ENCODE results near the gene LAPTM4A.

LAPTM4A gene

DNA sequence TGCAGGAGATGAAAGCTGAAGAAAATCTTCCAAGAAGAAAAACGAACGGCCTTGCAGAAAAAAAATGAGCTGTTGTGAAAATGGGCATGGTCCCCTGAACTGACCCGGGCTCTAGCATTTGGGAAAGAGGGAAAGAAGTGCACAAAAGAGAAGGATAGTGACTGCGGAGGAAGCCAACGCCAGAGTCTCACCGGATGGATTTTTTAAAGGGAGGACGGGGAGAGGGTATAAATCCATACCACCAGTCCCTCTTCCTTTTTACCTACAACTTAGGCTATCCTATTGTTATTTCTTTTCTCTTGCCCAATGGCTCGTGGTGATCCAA is 62.1 kb downstream of the LAPTM4A start:
- TF ChIP-seq EP300 (IDR thresholded peaks at IDR 0.05; ENCODE audit: borderline replicate concordance) (no peak), EGR1 (IDR thresholded peaks at IDR 0.05) (no peak), TEAD4 (IDR thresholded peaks at IDR 0.05) (no peak), CREB1 (IDR thresholded peaks at IDR 0.05; ENCODE audit: low read depth) (no peak), YY1 (IDR thresholded peaks at IDR 0.05; ENCODE audit: low read depth) (no peak), CEBPB (IDR thresholded peaks at IDR 0.05) (no peak), ZBTB7A (IDR thresholded peaks at IDR 0.05; ENCODE audit: low read depth) (no peak), TCF12 (IDR thresholded peaks at IDR 0.05; ENCODE audit: low read depth) (no peak), NFIC (IDR thresholded peaks at IDR 0.05) (no peak), RAD21 (IDR thresholded peaks at IDR 0.05; ENCODE audit: low read depth) (no peak), TAF1 (IDR thresholded peaks at IDR 0.05; ENCODE audit: low read depth) (no peak), FOXM1 (IDR thresholded peaks at IDR 0.05; ENCODE audit: borderline replicate concordance, low read depth) (no peak)
- TF ChIP-seq, protein P1, sequence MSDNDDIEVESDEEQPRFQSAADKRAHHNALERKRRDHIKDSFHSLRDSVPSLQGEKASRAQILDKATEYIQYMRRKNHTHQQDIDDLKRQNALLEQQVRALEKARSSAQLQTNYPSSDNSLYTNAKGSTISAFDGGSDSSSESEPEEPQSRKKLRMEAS (IDR thresholded peaks at IDR 0.05): no peak
- TF ChIP-seq, protein P2, sequence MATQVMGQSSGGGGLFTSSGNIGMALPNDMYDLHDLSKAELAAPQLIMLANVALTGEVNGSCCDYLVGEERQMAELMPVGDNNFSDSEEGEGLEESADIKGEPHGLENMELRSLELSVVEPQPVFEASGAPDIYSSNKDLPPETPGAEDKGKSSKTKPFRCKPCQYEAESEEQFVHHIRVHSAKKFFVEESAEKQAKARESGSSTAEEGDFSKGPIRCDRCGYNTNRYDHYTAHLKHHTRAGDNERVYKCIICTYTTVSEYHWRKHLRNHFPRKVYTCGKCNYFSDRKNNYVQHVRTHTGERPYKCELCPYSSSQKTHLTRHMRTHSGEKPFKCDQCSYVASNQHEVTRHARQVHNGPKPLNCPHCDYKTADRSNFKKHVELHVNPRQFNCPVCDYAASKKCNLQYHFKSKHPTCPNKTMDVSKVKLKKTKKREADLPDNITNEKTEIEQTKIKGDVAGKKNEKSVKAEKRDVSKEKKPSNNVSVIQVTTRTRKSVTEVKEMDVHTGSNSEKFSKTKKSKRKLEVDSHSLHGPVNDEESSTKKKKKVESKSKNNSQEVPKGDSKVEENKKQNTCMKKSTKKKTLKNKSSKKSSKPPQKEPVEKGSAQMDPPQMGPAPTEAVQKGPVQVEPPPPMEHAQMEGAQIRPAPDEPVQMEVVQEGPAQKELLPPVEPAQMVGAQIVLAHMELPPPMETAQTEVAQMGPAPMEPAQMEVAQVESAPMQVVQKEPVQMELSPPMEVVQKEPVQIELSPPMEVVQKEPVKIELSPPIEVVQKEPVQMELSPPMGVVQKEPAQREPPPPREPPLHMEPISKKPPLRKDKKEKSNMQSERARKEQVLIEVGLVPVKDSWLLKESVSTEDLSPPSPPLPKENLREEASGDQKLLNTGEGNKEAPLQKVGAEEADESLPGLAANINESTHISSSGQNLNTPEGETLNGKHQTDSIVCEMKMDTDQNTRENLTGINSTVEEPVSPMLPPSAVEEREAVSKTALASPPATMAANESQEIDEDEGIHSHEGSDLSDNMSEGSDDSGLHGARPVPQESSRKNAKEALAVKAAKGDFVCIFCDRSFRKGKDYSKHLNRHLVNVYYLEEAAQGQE (IDR thresholded peaks at IDR 0.05; ENCODE audit: low read depth): no peak
- TF ChIP-seq, protein P3, sequence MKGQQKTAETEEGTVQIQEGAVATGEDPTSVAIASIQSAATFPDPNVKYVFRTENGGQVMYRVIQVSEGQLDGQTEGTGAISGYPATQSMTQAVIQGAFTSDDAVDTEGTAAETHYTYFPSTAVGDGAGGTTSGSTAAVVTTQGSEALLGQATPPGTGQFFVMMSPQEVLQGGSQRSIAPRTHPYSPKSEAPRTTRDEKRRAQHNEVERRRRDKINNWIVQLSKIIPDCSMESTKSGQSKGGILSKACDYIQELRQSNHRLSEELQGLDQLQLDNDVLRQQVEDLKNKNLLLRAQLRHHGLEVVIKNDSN (IDR thresholded peaks at IDR 0.05): no peak

DNA sequence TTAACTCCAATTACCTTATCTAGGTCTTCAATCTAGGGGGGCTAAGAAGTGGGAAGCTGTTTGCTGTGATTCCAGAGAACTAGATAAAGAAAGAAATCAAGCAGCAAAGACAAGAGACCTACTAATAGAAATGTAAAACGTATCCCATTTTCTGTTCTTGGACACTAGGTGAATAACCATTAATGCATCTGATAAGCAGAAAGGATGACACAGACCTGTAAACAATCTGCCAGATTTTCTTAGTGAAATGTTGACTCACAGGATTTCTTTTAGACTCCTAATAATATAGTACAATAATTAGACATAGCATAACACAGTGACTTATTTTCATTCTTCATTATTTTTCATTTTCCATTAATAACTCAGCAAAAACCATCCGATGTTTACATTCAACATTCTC is 62.8 kb downstream of the LAPTM4A start:
- TF ChIP-seq RAD21 (IDR thresholded peaks at IDR 0.05; ENCODE audit: low read depth) (no peak), TCF12 (IDR thresholded peaks at IDR 0.05; ENCODE audit: low read depth) (no peak), ZBTB7A (IDR thresholded peaks at IDR 0.05; ENCODE audit: low read depth) (no peak), TAF1 (IDR thresholded peaks at IDR 0.05; ENCODE audit: low read depth) (no peak), NFIC (IDR thresholded peaks at IDR 0.05) (no peak), TEAD4 (IDR thresholded peaks at IDR 0.05) (no peak), CREB1 (IDR thresholded peaks at IDR 0.05; ENCODE audit: low read depth) (no peak), FOXM1 (IDR thresholded peaks at IDR 0.05; ENCODE audit: borderline replicate concordance, low read depth) (no peak), YY1 (IDR thresholded peaks at IDR 0.05; ENCODE audit: low read depth) (no peak), EGR1 (IDR thresholded peaks at IDR 0.05) (no peak), EP300 (IDR thresholded peaks at IDR 0.05; ENCODE audit: borderline replicate concordance) (no peak)
- TF ChIP-seq, protein P3 (IDR thresholded peaks at IDR 0.05): no peak
- TF ChIP-seq, protein P1 (IDR thresholded peaks at IDR 0.05): no peak

DNA sequence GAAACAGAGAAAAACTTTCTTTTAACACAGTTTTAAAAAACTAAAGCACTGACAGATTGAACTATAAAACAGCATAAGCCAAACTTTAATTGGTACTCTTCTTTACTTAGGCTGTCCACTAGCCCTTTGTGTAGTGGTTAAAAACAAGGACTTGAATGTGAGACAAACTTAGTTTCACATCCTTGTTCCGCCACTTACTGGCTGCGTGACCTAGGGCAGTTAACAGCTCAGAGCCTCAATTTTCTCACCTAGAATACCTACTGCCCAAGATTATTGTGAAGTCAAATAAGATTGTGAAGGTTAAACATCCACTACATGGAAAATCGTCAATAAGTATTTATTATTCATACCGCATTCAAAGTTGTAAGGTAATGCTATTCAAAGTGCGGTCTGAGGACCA is 63.5 kb downstream of the LAPTM4A start:
- TF ChIP-seq FOXM1 (IDR thresholded peaks at IDR 0.05; ENCODE audit: borderline replicate concordance, low read depth) (no peak), EP300 (IDR thresholded peaks at IDR 0.05; ENCODE audit: borderline replicate concordance) (no peak), YY1 (IDR thresholded peaks at IDR 0.05; ENCODE audit: low read depth) (no peak), EGR1 (IDR thresholded peaks at IDR 0.05) (no peak)
- TF ChIP-seq, protein P3 (IDR thresholded peaks at IDR 0.05): no peak
- TF ChIP-seq, protein P1 (IDR thresholded peaks at IDR 0.05): no peak

Data from Ishikawa (cell line).